K562 (cell line): ENCODE results near the gene TNF. TPM values are rescaled to one million over a fixed set of nuclear protein-coding genes. Genes with fewer than 3 reads are reported as not detected.

Experiments used
- BHLHE40 ChIP-seq: IDR thresholded peaks from 2 replicates; pipeline ENCODE4 v1.6.1; 2011; ENCODE audit warnings: low read length, improper control_type of control experiment
- HDGF ChIP-seq: fragments of 450-650 bp; IDR thresholded peaks from 2 replicates; pipeline ENCODE4 v1.6.1; 2016
- HMBOX1 ChIP-seq: sonication (generic); IDR thresholded peaks from 2 replicates; pipeline ENCODE4 v1.6.1; 2016
- HNRNPH1 ChIP-seq: fragments of 200-400 bp; formaldehyde crosslinking; optimal IDR thresholded peaks from 2 replicates; pipeline ENCODE3; 2017; ENCODE audit warnings: low read depth, mild to moderate bottlenecking, low read length, moderate library complexity
- LARP7 ChIP-seq: fragments of 450-650 bp; IDR thresholded peaks from 2 replicates; pipeline ENCODE4 v1.6.1; 2016
- NCOA4 ChIP-seq: fragments of 450-650 bp; IDR thresholded peaks from 2 replicates; pipeline ENCODE4 v1.6.1; 2018; ENCODE audit warnings: mild to moderate bottlenecking; ENCODE audit not compliant: partially characterized antibody
- RFX1 ChIP-seq: fragments of 450-650 bp; IDR thresholded peaks from 2 replicates; pipeline ENCODE4 v1.6.1; 2016; ENCODE audit warnings: mild to moderate bottlenecking, moderate library complexity
- SAFB2 ChIP-seq: fragments of 200-400 bp; formaldehyde crosslinking; IDR thresholded peaks from 2 replicates; pipeline ENCODE4 v1.6.1; 2018; ENCODE audit warnings: borderline replicate concordance, low read length, low read depth, moderate library complexity; ENCODE audit not compliant: severe bottlenecking
- SAP30 ChIP-seq: fragments of 200-600 bp; sonication (generic); IDR thresholded peaks from 2 replicates; pipeline ENCODE4 v1.6.1; 2012; ENCODE audit warnings: borderline replicate concordance, low read depth, mild to moderate bottlenecking, moderate library complexity, low read length, control low read depth, inconsistent platforms; ENCODE audit not compliant: insufficient read depth, poor library complexity, severe bottlenecking
- SMAD2 ChIP-seq: fragments of 150-350 bp; IDR thresholded peaks from 2 replicates; pipeline ENCODE4 v1.6.1; 2014; ENCODE audit warnings: low read depth, mild to moderate bottlenecking, low read length
- SRF ChIP-seq, 2 experiments: fragments of 250-450, 450-650 bp in 1 of 2; sonication (Bioruptor Pico) in 1 of 2; sonication (generic) in 1 of 2; formaldehyde crosslinking; IDR thresholded peaks; 2 replicates each; pipeline versions ENCODE4 v1.5.0 to v1.5.1; 2020 to 2022; ENCODE audit warnings: mild to moderate bottlenecking in 1 of 2, missing genetic modification reagents in 1 of 2
- SRSF1 ChIP-seq: fragments of 200-400 bp; formaldehyde crosslinking; IDR thresholded peaks from 2 replicates; pipeline ENCODE4 v1.6.1; 2017; ENCODE audit warnings: mild to moderate bottlenecking, low read depth, low read length, moderate library complexity
- SRSF9 ChIP-seq: fragments of 200-400 bp; formaldehyde crosslinking; IDR thresholded peaks from 2 replicates; pipeline ENCODE4 v1.6.1; 2017; ENCODE audit warnings: low read depth, low read length, borderline replicate concordance
- STAG1 ChIP-seq: sonication (generic); formaldehyde crosslinking; IDR thresholded peaks from 2 replicates; pipeline ENCODE4 v1.5.0; 2020; ENCODE audit warnings: missing genetic modification reagents, borderline replicate concordance
- ZBTB40 ChIP-seq, 2 experiments: fragments of 450-650 bp in 1 of 2; sonication (generic) in 1 of 2; formaldehyde crosslinking in 1 of 2; IDR thresholded peaks; 2 replicates each; pipeline versions ENCODE4 v1.7.1 to v1.9.0; 2016 to 2022; ENCODE audit warnings: inconsistent platforms in 1 of 2, mild to moderate bottlenecking in 1 of 2, missing genetic modification reagents in 1 of 2
- ZNF253 ChIP-seq: fragments of 250-450 bp; sonication (Bioruptor Pico); conservative IDR thresholded peaks from 2 replicates; pipeline ENCODE4 v1.6.1; 2021; ENCODE audit warnings: mild to moderate bottlenecking
- ZNF316 ChIP-seq: fragments of 450-650 bp; IDR thresholded peaks from 2 replicates; pipeline ENCODE4 v1.6.1; 2016
- polyA plus RNA-seq, 8 experiments: library from polyadenylated mRNA; depleted of rRNA in 4 of 8; stranded (reverse) in 5 of 8; unstranded in 3 of 8; fragments of >200 nt; fragmentation: Nextera tagmentation in 2 of 8; fragmentation: Illumina TruSeq in 1 of 8; extraction: Ambion mirVana in 2 of 8; extraction: Trizol in 1 of 8; gene quantifications; 2 replicates each; pipeline versions ENCODE4 v1.2.1 to v1.2.3, GENCODE V29; 2011 to 2014; ENCODE audit warnings: inconsistent platforms in 1 of 8, missing spikeins in 1 of 8
- total RNA-seq, 7 experiments: library from RNA; depleted of rRNA in 6 of 7; stranded (reverse); fragments of >200 nt in 6 of 7; fragmentation: Illumina TruSeq in 2 of 7; extraction: Trizol in 2 of 7; gene quantifications; 2 replicates each; pipeline versions ENCODE4 v1.2.1 to v1.2.3, GENCODE V29; 2011 to 2021; ENCODE audit warnings: low replicate concordance in 1 of 7

TNF gene
- total and polyA plus RNA-seq, 9 of the 15 experiments (the other 6 are each of a cell fraction or from before 2014, with no cell fraction given): 0.08 to 0.40 TPM; not detected in 7

- TF ChIP-seq SRSF9 (no peak), ZNF316 (no peak), ZBTB40 (IDR thresholded peaks at IDR 0.05) (peak; percentile 59; the same call in 1 of the 2 replicates), ZBTB40 (CRISPR knock-in tag; IDR thresholded peaks at IDR 0.05) (no peak), SMAD2 (no peak), SRSF1 (no peak), HDGF (no peak), ZNF253 (no peak), BHLHE40 (no peak), HNRNPH1 (no peak), STAG1 (CRISPR knock-in tag) (no peak), HMBOX1 (0 out of 2 replicates have a peak, but pooled peaks have one; percentile 1), SAFB2 (no peak), NCOA4 (peak; percentile 30), SRF (CRISPR knock-in tag; IDR thresholded peaks at IDR 0.05) (peak in 1 of 2 experiments; percentile 53; a peak in 1 of 4 replicates), SAP30 (peak; percentile 21), LARP7 (no peak), RFX1 (no peak)
Observed at GRCh38 chr6:31540640-31541039, 34.7 kb upstream of the TNF start (continued).
